Inflammatory macrophage (primary cell): ENCODE results near the gene ACIN1.
"Not testable (repeated sequence)": the region's sequence is repeated elsewhere in the genome, so short reads cannot be mapped to it uniquely, and the experiment has no call there.

Experiments
- DNase-seq, 2 donors: peaks; one replicate each; pipeline ENCODE4 v3.0.0-alpha.2; 2020 to 2022

Gene ACIN1

GRCh38 chr14:23122086-23122485 is 27.1 kb upstream of the ACIN1 start:
- no peak for DNase-seq

- peak in 1 of 2 donors; percentile 32 for DNase-seq
Observed at GRCh38 chr14:23121361-23121771, 26.4 kb upstream of the ACIN1 start.

GRCh38 chr14:23120541-23121251 is 25.8 kb upstream of the ACIN1 start:
- peak; percentile 91 for DNase-seq

- peak; percentile 69 to 71 for DNase-seq
Observed at GRCh38 chr14:23119363-23120327, 24.7 kb upstream of the ACIN1 start.

GRCh38 chr14:23118506-23119362 is 23.8 kb upstream of the ACIN1 start, which contains the start of gene CEBPE:
Gene CEBPE (minus strand): TSS chr14:23119255. CDS start chr14:23119091, 164 bp downstream.
- peak; percentile 53 to 68 for DNase-seq

GRCh38 chr14:23117371-23118020 is 22.6 kb upstream of the ACIN1 start:
- DNase-seq: no peak

GRCh38 chr14:23115918-23116317 is 21.0 kb upstream of the ACIN1 start:
- DNase-seq: no peak

GRCh38 chr14:23115039-23115731 is 20.2 kb upstream of the ACIN1 start:
- DNase-seq: peak; percentile 73 to 88

- no peak for DNase-seq
Observed at GRCh38 chr14:23114669-23115038, 19.7 kb upstream of the ACIN1 start.

GRCh38 chr14:23114120-23114458 is 19.2 kb upstream of the ACIN1 start:
- no peak for DNase-seq

GRCh38 chr14:23113431-23114119 is 18.6 kb upstream of the ACIN1 start:
- DNase-seq: peak in 1 of 2 donors; percentile 12

GRCh38 chr14:23112359-23113178 is 17.6 kb upstream of the ACIN1 start:
- peak; percentile 57 to 71 for DNase-seq

- DNase-seq: no peak
Observed at GRCh38 chr14:23110579-23111365, 15.8 kb upstream of the ACIN1 start.

GRCh38 chr14:23109769-23110168 is 14.8 kb upstream of the ACIN1 start:
- DNase-seq: no peak

- DNase-seq: not testable (repeated sequence)
Observed at GRCh38 chr14:23108169-23108568, 13.2 kb upstream of the ACIN1 start.

GRCh38 chr14:23107620-23108019 is 12.7 kb upstream of the ACIN1 start:
- DNase-seq: not testable (repeated sequence)

GRCh38 chr14:23106747-23107045 is 11.8 kb upstream of the ACIN1 start:
- no peak for DNase-seq

- DNase-seq: no peak
Observed at GRCh38 chr14:23105348-23105824, 10.4 kb upstream of the ACIN1 start.
